Keratinocyte (primary cell): ENCODE data around the gene ALG13.

Experiments used
- EZH2 ChIP-seq: IDR thresholded peaks from one replicate; pipeline ENCODE4 v1.6.1; 2012; ENCODE audit warnings: inconsistent platforms, mild to moderate bottlenecking, low read length, moderate library complexity
- TF ChIP-seq, protein P1 (sequence below), 3 experiments: IDR thresholded peaks in 1 of 3; conservative IDR thresholded peaks in 1 of 3; optimal IDR thresholded peaks in 1 of 3; 2 replicates in 2 of 3; 3 replicates in 1 of 3; pipeline versions ENCODE3 to v1.5.1; 2011; ENCODE audit warnings: low read length in 3 of 3, mild to moderate bottlenecking in 3 of 3, moderate library complexity in 2 of 3, control low read depth in 1 of 3, inconsistent platforms in 1 of 3; ENCODE audit not compliant: insufficient read depth in 2 of 3; ENCODE audit errors: extremely low read depth in 1 of 3

DNA sequence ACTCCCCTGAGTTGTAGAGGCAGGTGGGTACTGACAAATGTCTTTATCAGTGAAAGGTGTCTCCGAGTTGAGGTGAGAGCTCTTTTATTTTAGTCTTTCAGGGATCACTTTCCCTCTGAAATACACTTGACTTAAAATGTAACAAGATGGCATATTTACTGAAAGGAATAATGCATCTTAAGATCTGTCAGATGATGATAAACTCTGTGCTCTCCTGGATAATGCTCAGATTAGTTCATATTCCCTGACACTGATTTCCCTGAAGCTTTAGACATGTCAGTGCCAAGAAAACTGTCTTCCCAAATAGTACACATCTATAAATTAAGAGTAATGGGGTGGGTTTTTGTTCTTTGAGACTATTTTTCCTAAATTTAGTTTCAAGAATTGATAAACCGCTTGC lies 75.5 kb downstream of the ALG13 start:
- TF ChIP-seq, protein P1, sequence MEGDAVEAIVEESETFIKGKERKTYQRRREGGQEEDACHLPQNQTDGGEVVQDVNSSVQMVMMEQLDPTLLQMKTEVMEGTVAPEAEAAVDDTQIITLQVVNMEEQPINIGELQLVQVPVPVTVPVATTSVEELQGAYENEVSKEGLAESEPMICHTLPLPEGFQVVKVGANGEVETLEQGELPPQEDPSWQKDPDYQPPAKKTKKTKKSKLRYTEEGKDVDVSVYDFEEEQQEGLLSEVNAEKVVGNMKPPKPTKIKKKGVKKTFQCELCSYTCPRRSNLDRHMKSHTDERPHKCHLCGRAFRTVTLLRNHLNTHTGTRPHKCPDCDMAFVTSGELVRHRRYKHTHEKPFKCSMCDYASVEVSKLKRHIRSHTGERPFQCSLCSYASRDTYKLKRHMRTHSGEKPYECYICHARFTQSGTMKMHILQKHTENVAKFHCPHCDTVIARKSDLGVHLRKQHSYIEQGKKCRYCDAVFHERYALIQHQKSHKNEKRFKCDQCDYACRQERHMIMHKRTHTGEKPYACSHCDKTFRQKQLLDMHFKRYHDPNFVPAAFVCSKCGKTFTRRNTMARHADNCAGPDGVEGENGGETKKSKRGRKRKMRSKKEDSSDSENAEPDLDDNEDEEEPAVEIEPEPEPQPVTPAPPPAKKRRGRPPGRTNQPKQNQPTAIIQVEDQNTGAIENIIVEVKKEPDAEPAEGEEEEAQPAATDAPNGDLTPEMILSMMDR (optimal IDR thresholded peaks at IDR 0.05 in 1 of 3, IDR thresholded peaks at IDR 0.05 in 1 of 3, conservative IDR thresholded peaks at IDR 0.05 in 1 of 3; ENCODE audit: extremely low read depth in 1 of 3, insufficient read depth in 2 of 3, low read length in 3 of 3) = no peak
- no peak for TF ChIP-seq EZH2
